GM12878 (cell line): Measurements from ENCODE around the gene RMC1.

Source experiments
- ATF7 ChIP-seq: fragments of 450-650 bp; IDR thresholded peaks from 2 replicates; pipeline ENCODE4 v1.6.1; 2016; ENCODE audit warnings: low read depth, mild to moderate bottlenecking
- CTCF ChIP-seq, 3 experiments: IDR thresholded peaks in 2 of 3; conservative IDR thresholded peaks in 1 of 3; 2 replicates each; pipeline ENCODE4 v1.5.1; 2011; ENCODE audit warnings: low read depth in 3 of 3, low read length in 3 of 3, mild to moderate bottlenecking in 3 of 3, control low read depth in 2 of 3, moderate library complexity in 2 of 3, inconsistent platforms in 1 of 3, mixed read lengths in 1 of 3; ENCODE audit not compliant: control insufficient read depth in 2 of 3, insufficient read depth in 1 of 3; ENCODE audit errors: extremely low read depth in 1 of 3
- EP300 ChIP-seq, 2 experiments: fragments of 150-350 bp in 1 of 2; IDR thresholded peaks; 2 replicates each; pipeline ENCODE4 v1.6.1; 2011 to 2012; ENCODE audit warnings: low read depth in 2 of 2, low read length in 2 of 2, borderline replicate concordance in 1 of 2, improper control_type of control experiment in 1 of 2, inconsistent platforms in 1 of 2; ENCODE audit not compliant: control insufficient read depth in 1 of 2
- KDM1A ChIP-seq: fragments of 200-600 bp; sonication (generic); IDR thresholded peaks from 2 replicates; pipeline ENCODE4 v1.6.1; 2016; ENCODE audit warnings: borderline replicate concordance
- POLR2AphosphoS5 ChIP-seq: IDR thresholded peaks from 2 replicates; pipeline ENCODE4 v1.6.1; 2011; ENCODE audit warnings: mild to moderate bottlenecking, low read length, inconsistent platforms
- SUZ12 ChIP-seq: fragments of 200-600 bp; sonication (generic); IDR thresholded peaks from one replicate; pipeline ENCODE4 v1.6.1; 2018; ENCODE audit warnings: antibody characterized with exemption, mild to moderate bottlenecking; ENCODE audit not compliant: unreplicated experiment
- TAF1 ChIP-seq: IDR thresholded peaks from 2 replicates; pipeline ENCODE4 v1.6.1; 2011; ENCODE audit warnings: mild to moderate bottlenecking, low read depth, low read length, borderline replicate concordance
- YY1 ChIP-seq: IDR thresholded peaks from 2 replicates; pipeline ENCODE4 v1.6.1; 2011; ENCODE audit warnings: low read depth, mild to moderate bottlenecking, low read length

GRCh38 chr18:23560186-23560585 lies 56.9 kb downstream of the RMC1 start:
- TF ChIP-seq EP300 (IDR thresholded peaks at IDR 0.05; ENCODE audit: borderline replicate concordance in 1 of 2, control insufficient read depth in 1 of 2, low read depth in 2 of 2, low read length in 2 of 2) (no peak), YY1 (no peak), SUZ12 (no peak), CTCF (IDR thresholded peaks at IDR 0.05 in 2 of 3, conservative IDR thresholded peaks at IDR 0.05 in 1 of 3; ENCODE audit: control insufficient read depth in 2 of 3, extremely low read depth in 1 of 3, insufficient read depth in 1 of 3, low read depth in 3 of 3, low read length in 3 of 3) (no peak), KDM1A (no peak), ATF7 (no peak), TAF1 (no peak), POLR2AphosphoS5 (no peak)
